H1 (cell line): ENCODE results near the gene PACS1.

Experiments used
- ATF3 ChIP-seq: IDR thresholded peaks from 2 replicates; pipeline ENCODE4 v1.6.1; 2011; ENCODE audit warnings: low read depth, mild to moderate bottlenecking, low read length; ENCODE audit not compliant: insufficient read depth
- CBX5 ChIP-seq: fragments of 300-800, 300-1000 bp; sonication (generic); IDR thresholded peaks from 2 replicates; pipeline ENCODE4 v1.7.1; 2016; ENCODE audit warnings: antibody characterized with exemption, low read length, low read depth
- CEBPB ChIP-seq: IDR thresholded peaks from 2 replicates; pipeline ENCODE4 v1.6.1; 2012; ENCODE audit warnings: low read depth, low read length
- CHD2 ChIP-seq: IDR thresholded peaks from 2 replicates; pipeline ENCODE4 v1.6.1; 2012; ENCODE audit warnings: low read length, improper control_type of control experiment
- CTCF ChIP-seq, 3 experiments: IDR thresholded peaks; 1 replicate in 2 of 3; 2 replicates in 1 of 3; pipeline versions ENCODE4 v1.5.1 to v1.6.1; 2011; ENCODE audit warnings: low read length in 3 of 3, mild to moderate bottlenecking in 3 of 3, inconsistent platforms in 2 of 3, low read depth in 1 of 3, moderate library complexity in 1 of 3; ENCODE audit not compliant: insufficient read depth in 1 of 3; ENCODE audit errors: control extremely low read depth in 1 of 3
- EP300 ChIP-seq, 2 experiments: IDR thresholded peaks; 1 replicate in 1 of 2; 2 replicates in 1 of 2; pipeline ENCODE4 v1.6.1; 2011 to 2012; ENCODE audit warnings: low read depth in 2 of 2, low read length in 2 of 2, mild to moderate bottlenecking in 2 of 2, borderline replicate concordance in 1 of 2, inconsistent platforms in 1 of 2, moderate library complexity in 1 of 2
- EZH2 ChIP-seq: fragments of 200-600 bp; sonication (generic); IDR thresholded peaks from 2 replicates; pipeline ENCODE4 v1.7.1; 2012; ENCODE audit warnings: low read depth, mild to moderate bottlenecking, moderate library complexity, low read length, inconsistent platforms; ENCODE audit not compliant: severe bottlenecking
- POLR2A ChIP-seq, 2 experiments: IDR thresholded peaks; 1 replicate in 1 of 2; 2 replicates in 1 of 2; pipeline ENCODE4 v1.6.1; 2011; ENCODE audit warnings: low read depth in 2 of 2, low read length in 2 of 2, mild to moderate bottlenecking in 2 of 2; ENCODE audit errors: control extremely low read depth in 1 of 2
- SIN3A ChIP-seq, 2 experiments: IDR thresholded peaks in 1 of 2; conservative IDR thresholded peaks in 1 of 2; 2 replicates each; pipeline ENCODE4 v1.6.1; 2011 to 2012; ENCODE audit warnings: low read length in 2 of 2, improper control_type of control experiment in 1 of 2, low read depth in 1 of 2, mild to moderate bottlenecking in 1 of 2
- TEAD4 ChIP-seq: IDR thresholded peaks from 2 replicates; pipeline ENCODE4 v1.6.1; 2012; ENCODE audit warnings: low read depth, low read length, inconsistent platforms, mixed read lengths

GRCh38 chr11:66022401-66023185, 47.5 kb upstream of the PACS1 start:
- TF ChIP-seq CBX5 (no peak), CTCF (IDR thresholded peaks at IDR 0.05; ENCODE audit: control extremely low read depth in 1 of 3, insufficient read depth in 1 of 3, low read depth in 1 of 3, low read length in 3 of 3) (peak; percentile 86 to 96 (median 86)), EZH2 (no peak), POLR2A (IDR thresholded peaks at IDR 0.05; ENCODE audit: control extremely low read depth in 1 of 2, low read depth in 2 of 2, low read length in 2 of 2) (no peak), SIN3A (conservative IDR thresholded peaks at IDR 0.05 in 1 of 2, IDR thresholded peaks at IDR 0.05 in 1 of 2; ENCODE audit: low read depth in 1 of 2, low read length in 2 of 2) (no peak), EP300 (IDR thresholded peaks at IDR 0.05; ENCODE audit: borderline replicate concordance in 1 of 2, low read depth in 2 of 2, low read length in 2 of 2) (peak in 1 of 2 experiments; percentile 60; a peak in 1 of 3 replicates), ATF3 (no peak), CHD2 (no peak), TEAD4 (0 out of 2 replicates have a peak, but pooled peaks have one; percentile 16), CEBPB (no peak)
